Pons (tissue), 1 donor: ENCODE results near the gene ARAP1.

Experiments used
- DNase-seq: peaks from one replicate; pipeline ENCODE4 v3.0.0-alpha.2; 2016; ENCODE audit warnings: low spot score

The ARAP1 gene

GRCh38 chr11:72762641-72763304 is 10.6 kb upstream of the ARAP1 start:
- DNase-seq: no peak

DNA sequence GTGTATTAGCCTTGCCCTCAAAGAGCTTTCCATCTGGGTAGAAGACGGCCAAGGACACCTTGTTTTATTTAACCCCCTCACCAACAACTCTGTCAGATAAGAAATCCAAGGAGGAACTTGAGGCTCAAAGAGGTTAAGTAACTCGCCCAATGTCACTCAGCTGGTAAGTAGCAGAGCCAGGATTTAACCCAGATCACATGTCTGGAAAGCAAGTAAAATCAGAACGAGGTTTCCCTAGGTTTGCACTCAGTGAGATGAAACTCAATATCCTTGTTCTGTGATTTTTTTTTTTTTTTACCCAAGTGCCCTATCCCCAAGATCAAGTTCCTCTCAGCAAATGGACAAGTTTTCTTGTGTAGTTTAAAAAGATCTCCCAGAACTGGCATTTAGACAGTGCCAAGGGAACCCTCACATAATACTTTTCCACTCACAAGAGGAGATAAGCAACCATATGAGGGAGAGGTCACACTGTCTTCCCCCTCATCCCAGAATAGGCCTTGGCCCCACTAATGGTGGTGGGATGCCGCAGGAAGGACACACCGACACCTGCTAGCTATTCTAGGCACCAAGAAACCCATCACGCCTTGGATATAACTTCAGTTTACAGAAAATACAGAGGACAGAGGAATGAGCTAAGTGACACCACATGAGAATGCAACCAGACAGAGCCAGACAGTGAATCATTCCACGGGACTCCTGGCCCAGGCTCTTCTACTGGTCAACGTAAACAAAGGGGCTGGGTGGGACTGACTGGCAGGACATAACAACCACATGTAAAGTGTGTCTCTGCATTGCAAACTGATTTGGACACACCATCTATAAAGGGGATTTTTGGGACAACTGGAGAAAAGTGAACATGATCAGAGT is 8.6 kb upstream of the ARAP1 start:
- DNase-seq: no peak

GRCh38 chr11:72759468-72759985 is 7.3 kb upstream of the ARAP1 start:
- DNase-seq: no peak

DNA sequence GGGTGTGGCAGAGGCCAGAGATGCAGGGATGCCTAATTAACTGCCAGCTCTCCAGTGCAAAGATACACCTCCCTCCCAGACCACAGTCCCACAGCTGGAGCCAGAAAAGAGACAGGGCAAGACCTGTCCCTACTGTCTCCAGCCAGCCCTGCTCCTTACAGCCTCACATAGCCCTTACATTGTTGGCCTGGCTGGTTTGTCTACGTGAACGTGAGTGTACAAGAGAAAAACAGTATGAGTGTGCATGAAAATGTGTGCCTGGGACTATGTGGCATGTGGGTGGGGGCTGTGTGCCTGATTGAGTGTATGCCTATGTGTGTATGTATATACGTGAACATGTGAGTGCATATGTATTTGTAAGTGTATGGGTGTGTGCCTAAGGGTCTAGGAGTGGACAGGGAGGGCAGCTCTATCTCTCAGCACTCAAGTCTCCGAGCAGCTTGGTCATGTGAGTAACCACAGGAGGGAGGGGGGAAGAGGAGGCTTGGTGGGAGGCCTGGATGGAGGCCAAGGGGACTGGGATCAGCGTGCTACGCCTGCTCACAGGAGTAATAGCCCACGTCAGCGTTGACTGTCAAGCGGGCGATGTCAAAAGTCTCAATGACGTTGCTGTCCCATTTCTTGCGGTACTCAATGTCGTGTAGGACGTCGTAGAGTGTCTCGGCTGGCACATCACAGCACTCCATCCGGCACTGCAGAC is 6.6 kb upstream of the ARAP1 start:
- DNase-seq: no peak

DNA sequence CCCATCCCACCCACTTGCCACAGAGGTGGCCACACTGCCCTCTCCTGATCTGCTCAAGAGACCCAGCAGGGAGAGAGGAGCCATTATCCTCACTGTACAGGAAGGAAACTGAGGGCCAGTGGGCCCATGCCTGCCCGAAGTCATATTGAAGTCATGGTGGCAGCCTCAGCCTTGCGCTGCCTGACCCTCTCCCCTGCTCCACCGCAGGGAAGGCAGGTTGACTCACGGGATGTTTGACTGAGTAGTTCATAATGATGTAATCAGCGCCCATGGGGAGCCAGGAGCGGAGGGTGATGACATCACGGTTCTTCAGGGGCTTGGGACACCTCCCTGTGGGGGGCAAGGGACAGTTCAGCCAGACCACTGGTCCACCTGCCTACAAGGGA is 6.1 kb upstream of the ARAP1 start:
- DNase-seq: no peak

DNA sequence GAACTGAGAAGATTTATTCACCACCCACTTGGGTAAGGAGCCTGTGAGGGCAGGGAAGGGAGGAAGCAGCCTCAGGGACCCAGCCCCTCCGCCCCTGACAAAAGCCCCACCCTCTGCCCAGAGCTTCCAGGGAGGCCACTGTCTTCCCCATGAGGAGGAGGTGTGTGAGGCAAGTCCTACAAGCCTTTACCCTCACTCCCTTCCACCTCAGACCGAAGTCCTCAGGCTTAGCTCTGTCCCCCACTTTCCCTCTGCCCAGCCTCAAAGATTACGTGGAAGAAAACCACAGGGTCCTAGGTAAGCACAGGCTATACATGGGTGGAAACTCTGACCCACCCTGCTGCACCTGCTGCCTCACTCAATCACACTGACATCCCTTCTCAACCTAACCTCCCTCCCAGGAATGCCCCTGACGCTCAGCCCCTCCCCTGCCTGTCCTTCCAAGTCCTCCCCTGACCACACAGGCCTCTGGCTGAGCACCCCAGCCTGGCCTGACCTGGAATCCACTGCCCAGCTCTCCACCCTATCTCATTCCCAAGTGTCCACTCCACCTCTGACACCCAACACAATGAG is 3.6 kb upstream of the ARAP1 start:
- DNase-seq: no peak

- DNase-seq: no peak
Measured at GRCh38 chr11:72754544-72755155, 2.4 kb upstream of the ARAP1 start.

GRCh38 chr11:72754149-72754543 is 1.9 kb upstream of the ARAP1 start:
- no peak for DNase-seq

GRCh38 chr11:72753341-72754148 is 1.3 kb upstream of the ARAP1 start:
- peak; percentile 52 for DNase-seq

- DNase-seq: no peak
Measured at GRCh38 chr11:72751116-72752087, 806 bp downstream of the ARAP1 start.

- DNase-seq: no peak
Measured at GRCh38 chr11:72750556-72751115, 1.6 kb downstream of the ARAP1 start.

DNA sequence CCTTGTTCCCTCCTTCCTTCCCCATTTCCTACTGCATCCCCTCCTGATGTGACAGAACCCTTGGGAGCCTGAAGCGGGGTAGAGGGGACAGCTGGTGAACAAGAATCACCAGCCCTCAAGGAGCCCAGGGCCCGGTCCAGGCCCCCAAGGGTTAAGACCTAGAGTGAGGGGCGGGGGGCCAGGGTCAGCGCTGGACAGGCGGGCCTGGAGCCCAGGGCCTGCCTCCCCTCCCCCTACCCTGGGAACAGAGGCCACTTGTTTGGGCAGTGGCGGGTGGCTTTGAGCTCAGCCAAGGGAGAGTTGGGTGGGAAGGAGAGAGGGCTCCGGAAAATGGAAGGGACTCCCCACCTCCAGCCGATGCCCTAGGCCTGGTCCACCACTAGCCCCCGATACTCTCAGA is 2.1 kb downstream of the ARAP1 start:
- peak; percentile 86 for DNase-seq

DNA sequence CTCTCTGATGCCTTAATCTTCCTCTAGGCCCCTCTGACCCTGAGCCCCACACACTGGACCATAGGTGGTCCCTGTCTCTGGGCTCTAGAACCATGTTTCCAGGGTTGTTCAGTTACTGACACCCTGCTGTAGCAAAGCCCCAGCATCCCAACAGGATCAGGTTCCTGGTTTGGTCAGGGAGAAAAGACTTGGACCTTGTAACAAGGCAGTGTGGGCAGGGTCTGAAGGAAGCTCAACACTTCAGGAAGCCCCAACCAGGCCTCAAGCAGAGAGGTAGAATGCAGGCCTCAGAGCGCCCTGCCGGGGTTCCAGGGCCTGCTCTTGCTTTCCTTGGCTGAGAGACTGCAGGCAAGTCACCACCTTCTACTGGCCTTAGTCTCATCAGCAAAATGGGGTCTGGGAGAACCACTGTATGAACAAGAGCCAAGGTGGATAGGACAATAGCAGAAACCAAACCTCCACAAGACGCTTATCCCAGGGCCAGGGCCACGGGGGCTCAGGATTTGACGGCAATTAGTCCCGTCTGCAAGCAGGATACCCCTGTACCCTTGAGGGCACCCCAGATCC is 4.8 kb downstream of the ARAP1 start:
- DNase-seq: no peak

GRCh38 chr11:72746821-72747220 is 5.4 kb downstream of the ARAP1 start:
- no peak for DNase-seq

- DNase-seq: no peak
Measured at GRCh38 chr11:72745925-72746550, 6.2 kb downstream of the ARAP1 start.

DNA sequence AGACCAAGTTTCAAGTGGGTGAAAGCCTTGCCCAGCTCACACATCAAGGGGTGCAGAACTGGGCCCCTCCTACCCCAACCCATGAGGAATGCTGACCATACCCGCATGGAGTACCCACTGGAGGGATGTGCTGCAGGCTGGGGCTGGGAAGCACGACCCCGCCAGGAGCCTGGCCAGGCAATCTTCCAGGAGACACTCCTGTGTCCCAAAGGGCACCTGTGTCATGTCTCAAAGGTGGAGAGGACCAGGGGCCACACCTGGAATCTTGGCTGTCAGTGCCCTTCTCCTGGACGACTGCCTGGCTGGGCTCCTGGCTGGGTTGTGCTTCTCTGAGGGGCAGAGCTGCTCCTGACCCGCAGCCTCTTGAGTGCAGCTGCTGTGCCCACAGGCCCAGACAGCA is 6.7 kb downstream of the ARAP1 start:
- DNase-seq: no peak

- no peak for DNase-seq
Measured at GRCh38 chr11:72744474-72744873, 7.7 kb downstream of the ARAP1 start.

DNA sequence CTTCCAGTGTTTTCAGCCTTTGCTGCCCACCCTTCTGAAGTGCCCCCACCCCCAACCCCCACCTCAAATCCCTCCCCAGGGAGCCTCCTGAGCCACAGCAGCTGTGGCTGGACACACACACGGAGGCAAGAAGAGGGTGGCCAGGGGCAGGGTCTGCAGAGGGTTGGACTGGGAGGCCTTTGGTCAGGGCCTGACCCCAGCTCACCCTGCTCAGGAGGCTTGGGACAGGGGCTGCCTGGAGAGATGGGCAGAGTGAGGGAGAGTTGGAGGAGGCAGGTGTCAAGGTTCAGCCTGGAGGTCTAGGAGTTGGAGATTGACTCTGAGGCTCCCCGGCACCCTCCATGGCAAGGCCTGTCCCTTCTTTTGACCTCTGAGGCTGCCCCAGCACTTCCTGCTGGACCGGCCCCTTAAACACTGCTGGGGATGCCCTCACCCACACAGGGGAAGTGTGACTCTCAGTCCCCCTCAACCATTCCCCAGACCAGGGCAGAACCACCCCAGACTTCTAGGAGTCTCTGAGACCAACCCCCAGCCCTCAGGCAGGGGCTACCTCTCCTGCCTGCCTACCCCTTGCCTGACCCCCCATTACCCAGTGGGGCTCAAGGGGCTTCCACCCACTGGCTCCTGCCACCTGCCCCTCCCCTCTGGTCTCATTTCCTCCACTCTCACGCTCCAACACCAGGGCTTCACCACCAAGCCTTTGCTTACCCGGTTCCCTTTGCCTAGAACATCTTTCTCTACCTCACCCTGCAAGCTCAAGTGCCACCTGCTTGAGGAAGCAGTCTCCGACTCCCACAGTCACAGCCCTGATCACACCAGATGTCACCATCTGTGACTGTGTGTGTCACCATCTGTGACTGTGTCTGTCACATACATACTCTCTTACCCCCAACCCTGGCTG is 8.6 kb downstream of the ARAP1 start:
- DNase-seq: no peak
